GM19395 (cell line): ENCODE results near the gene CRIP3.

ENCODE experiments used
- ATAC-seq: cut with Tn5 transposase; IDR thresholded peaks from one replicate; pipeline ENCODE4 v1.9.1; 2021; ENCODE audit warnings: mild to moderate bottlenecking, moderate library complexity; ENCODE audit not compliant: unreplicated experiment

CRIP3 gene

GRCh38 chr6:43258180-43258579 is 50.4 kb downstream of the CRIP3 start:
- ATAC-seq, result no peak

DNA sequence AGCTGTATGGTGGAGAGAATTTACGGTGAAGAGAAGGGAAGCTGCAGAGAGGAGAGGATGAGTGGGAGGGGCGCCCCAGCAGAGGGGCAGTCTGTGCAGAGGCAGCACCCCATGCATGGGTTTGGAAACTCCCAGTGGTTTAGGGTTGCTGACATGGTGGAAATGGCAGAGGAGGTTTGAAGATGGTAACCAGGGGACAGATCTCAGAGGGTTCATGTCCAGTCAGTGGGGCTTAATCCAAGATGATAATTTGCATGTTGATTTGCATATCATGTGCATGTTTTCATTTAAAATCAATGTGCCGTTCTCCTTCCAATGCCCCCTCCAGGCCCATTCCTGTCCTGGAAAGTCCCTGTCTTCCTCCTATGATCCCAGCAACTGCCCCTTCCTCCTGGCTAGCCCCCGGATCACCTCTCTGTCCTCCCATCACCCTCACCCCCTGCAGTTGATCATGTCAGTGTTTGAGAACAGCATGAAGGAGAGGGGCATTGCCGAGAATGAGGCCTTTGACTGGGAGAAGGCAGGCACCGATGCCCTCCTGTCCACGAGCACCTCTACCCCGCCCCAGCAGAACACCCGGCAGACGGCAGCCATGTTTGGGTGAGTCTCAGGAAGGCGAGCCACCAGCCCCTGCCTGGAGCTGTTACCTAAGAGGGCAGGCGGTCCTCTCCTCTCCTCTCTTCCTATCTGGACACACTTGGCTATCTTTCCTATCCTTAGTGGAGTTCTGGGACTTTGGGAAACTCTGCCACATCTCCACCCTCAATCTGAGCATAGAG is 51.1 kb downstream of the CRIP3 start:
- no peak for ATAC-seq

DNA sequence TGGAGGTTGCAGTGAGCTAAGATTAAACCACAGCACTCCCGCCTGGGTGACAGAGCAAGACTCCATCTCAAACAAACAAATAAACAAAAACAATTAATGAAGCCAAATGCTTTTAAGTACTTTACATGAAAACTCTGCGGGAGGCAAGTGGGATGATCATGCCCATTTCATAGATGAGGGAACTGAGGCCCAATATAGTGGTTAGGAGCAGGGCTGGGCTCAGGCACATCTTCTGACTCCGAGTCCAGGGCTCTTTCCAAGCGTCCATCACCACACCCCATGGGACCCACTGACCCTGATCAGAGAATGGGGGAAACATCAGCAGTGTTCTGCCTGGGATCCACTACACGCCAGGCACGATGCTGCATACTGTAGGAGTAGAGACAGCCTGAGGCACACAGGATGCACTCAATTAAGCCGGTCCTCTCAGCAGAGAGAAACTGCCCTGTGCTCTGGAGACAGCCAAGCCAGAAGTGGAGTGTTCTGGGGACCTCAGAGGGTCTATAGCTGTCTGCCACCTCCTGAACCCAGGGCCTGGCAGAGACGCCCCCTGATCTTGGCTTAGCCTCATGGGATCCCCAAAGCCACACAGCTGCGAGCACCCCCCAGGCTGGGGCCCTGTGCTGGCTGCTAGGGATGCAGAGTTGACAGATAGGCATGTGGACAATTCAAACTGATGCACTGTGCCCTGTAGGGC is 51.8 kb downstream of the CRIP3 start:
- ATAC-seq, result no peak
